ENCODE data around the gene CYP19A1. TPM values are rescaled to one million over a fixed set of nuclear protein-coding genes. Genes with fewer than 3 reads are reported as not detected.

Gene CYP19A1
- total and polyA plus RNA-seq, 2 of the 8 experiments (the other 6 are each of a cell fraction or from before 2014, with no cell fraction given): not detected

DNA sequence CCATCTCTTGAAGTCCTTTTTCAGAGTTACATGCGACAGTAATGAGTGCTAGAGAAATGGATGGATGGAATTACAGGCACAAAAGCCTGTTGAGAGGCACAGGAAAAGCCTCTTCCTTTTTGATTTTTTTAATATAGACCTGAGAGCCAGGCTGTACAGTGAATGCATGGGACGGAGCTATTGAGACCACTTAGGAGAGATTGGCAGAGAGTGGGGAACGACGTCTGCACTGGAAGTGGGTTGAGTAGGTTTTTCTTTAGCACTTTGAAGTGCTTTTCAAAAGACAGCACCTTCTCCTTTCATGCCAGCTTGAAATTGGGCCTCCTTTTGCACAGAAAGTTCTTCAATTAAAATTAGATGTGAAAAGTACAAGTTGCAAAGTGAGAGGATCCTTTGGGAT is 40.0 kb upstream of the CYP19A1 start:
- 71% methylated on average over 4 of the region's 4 CpGs; no CpG with 5 or more reads in 1 of the 2 experiments for WGBS, 2 experiments (ENCODE audit: extremely low coverage in 1 of 2, insufficient coverage in 1 of 2, insufficient read length in 1 of 2, insufficient replicate concordance in 2 of 2, low coverage in 1 of 2, low lambda C conversion rate in 2 of 2, missing lambda C conversion rate in 1 of 2)
- Histone ChIP-seq H3K4me3 (ENCODE audit: extremely low read depth in 1 of 4, insufficient read depth in 2 of 4, low read depth in 3 of 4, low read length in 4 of 4) (no peak overlapping the region), H3K27ac (ENCODE audit: low read depth, low read length) (no peak overlapping the region), H3K18ac (ENCODE audit: extremely low read depth, low read length) (no peak overlapping the region), H2AFZ (ENCODE audit: low read length) (no peak overlapping the region), H2BK5ac (ENCODE audit: low read depth, low read length) (no peak overlapping the region), H3K9me3 (ENCODE audit: insufficient read depth in 2 of 2, low read depth in 1 of 2, low read length in 1 of 2) (0 out of 4 replicates have a peak, but pooled peaks cover 0 to 2% of the 10 kb centered on the region in 2 experiments), H2BK20ac (ENCODE audit: low read length) (no peak overlapping the region), H3K4me2 (ENCODE audit: insufficient read depth in 1 of 2, low read depth in 2 of 2, low read length in 2 of 2) (no peak overlapping the region), H2BK120ac (replicated peaks; ENCODE audit: low read depth, low read length) (no peak overlapping the region), H3K14ac (ENCODE audit: insufficient read length) (no peak overlapping the region), H3K79me1 (ENCODE audit: low read depth, low read length) (no peaks in the 10 kb centered on the region), H3K27me3 (replicated peaks in 1 of 4; ENCODE audit: control insufficient read depth in 3 of 4, extremely low read depth in 1 of 4, insufficient read depth in 3 of 4, low read length in 3 of 4) (no peaks in the 10 kb centered on the region), H2BK15ac (ENCODE audit: low read length) (no peak overlapping the region), H4K5ac (ENCODE audit: insufficient read length, low read depth, low read length) (no peak overlapping the region), H4K91ac (replicated peaks; ENCODE audit: insufficient read length, low read length) (no peak overlapping the region), H3K4me1 (replicated peaks in 1 of 4; ENCODE audit: control insufficient read depth in 3 of 4, insufficient read depth in 4 of 4, low read length in 3 of 4) (no peaks in the 10 kb centered on the region; a peak in 1 of 7 replicates), H2AK5ac (ENCODE audit: low read depth, low read length) (no peak overlapping the region), H3K4ac (replicated peaks; ENCODE audit: insufficient read length, low read depth, low read length) (no peak overlapping the region), H3K56ac (replicated peaks; ENCODE audit: insufficient read length, low read depth, low read length) (no peak overlapping the region), H3K23ac (ENCODE audit: insufficient read length) (no peak overlapping the region), H3K36me3 (ENCODE audit: control insufficient read depth in 2 of 4, insufficient read depth in 4 of 4, low read length in 3 of 4) (no peaks in the 10 kb centered on the region), H3K9ac (replicated peaks in 1 of 4; ENCODE audit: extremely low read depth in 1 of 4, low read depth in 3 of 4, low read length in 3 of 4) (no peak overlapping the region), H4K8ac (ENCODE audit: extremely low read depth, insufficient read depth, low read length) (no peak overlapping the region), H4K20me1 (replicated peaks in 1 of 2; ENCODE audit: control insufficient read depth in 1 of 2, insufficient read depth in 2 of 2, low read length in 2 of 2) (no peaks in the 10 kb centered on the region), H3K23me2 (ENCODE audit: low read depth, low read length) (no peaks in the 10 kb centered on the region), H2BK12ac (ENCODE audit: low read depth, low read length) (no peak overlapping the region), H3K79me2 (ENCODE audit: control insufficient read depth in 1 of 2, insufficient read depth in 2 of 2, low read length in 2 of 2) (no peaks in the 10 kb centered on the region)
- POLR2A ChIA-PET (ENCODE audit: partially characterized antibody): no interaction called here
- FAIRE-seq (no peak), DNase-seq (ENCODE audit: low read depth in 1 of 2, low spot score in 2 of 2) (no peak)
- TF ChIP-seq POLR2A (IDR thresholded peaks at IDR 0.05; ENCODE audit: control extremely low read depth in 1 of 2, low read depth in 2 of 2, low read length in 2 of 2) (no peak), ZNF274 (IDR thresholded peaks at IDR 0.05; ENCODE audit: borderline replicate concordance, extremely low read depth, low read length) (no peak), KDM4A (IDR thresholded peaks at IDR 0.05; ENCODE audit: low read depth, low read length, severe bottlenecking) (no peak), CEBPB (IDR thresholded peaks at IDR 0.05; ENCODE audit: low read depth, low read length) (no peak), BRCA1 (IDR thresholded peaks at IDR 0.05; ENCODE audit: low read depth, low read length) (no peak), CHD1 (IDR thresholded peaks at IDR 0.05; ENCODE audit: low read depth, low read length) (no peak), SP4 (IDR thresholded peaks at IDR 0.05; ENCODE audit: low read length) (no peak), TAF7 (optimal IDR thresholded peaks at IDR 0.05; ENCODE audit: borderline replicate concordance, low read depth, low read length) (no peak), CBX8 (IDR thresholded peaks at IDR 0.05; ENCODE audit: borderline replicate concordance, low read depth, low read length) (no peak), CHD2 (IDR thresholded peaks at IDR 0.05; ENCODE audit: low read length) (no peak), TBP (IDR thresholded peaks at IDR 0.05; ENCODE audit: low read depth, low read length) (no peak), JUN (IDR thresholded peaks at IDR 0.05; ENCODE audit: low read depth, low read length) (no peak), RXRA (IDR thresholded peaks at IDR 0.05; ENCODE audit: insufficient read depth, low read depth, low read length) (no peak), SAP30 (IDR thresholded peaks at IDR 0.05; ENCODE audit: insufficient read depth, insufficient replicate concordance, low read length) (no peak), KDM1A (IDR thresholded peaks at IDR 0.05; ENCODE audit: borderline replicate concordance, low read length) (no peak)
- CTCF ChIA-PET (ENCODE audit: partially characterized antibody): interaction anchor here (0.6 to 10.6 kb wide), 10 partner anchors 9 to 215 kb away, joined by 3 to 263 read pairs (median 10); no protein-coding TSS in a partner anchor
